Esophagus muscularis mucosa (tissue), 4 donors: ENCODE data around the gene NAP1L5.

Experiments used
- EP300 ChIP-seq: sonication (generic); formaldehyde crosslinking; IDR thresholded peaks from one replicate; pipeline ENCODE4 v1.6.1; 2017; ENCODE audit warnings: antibody characterized with exemption
- POLR2A ChIP-seq: fragments of 450-650 bp; IDR thresholded peaks from one replicate; pipeline ENCODE4 v1.6.1; 2017; ENCODE audit warnings: antibody characterized with exemption, moderate library complexity, mild to moderate bottlenecking, low read depth
- POLR2AphosphoS5 ChIP-seq, 2 donors: sonication (generic); formaldehyde crosslinking; IDR thresholded peaks; one replicate each; pipeline ENCODE4 v1.6.1; 2017; ENCODE audit warnings: antibody characterized with exemption in 2 of 2
- TF ChIP-seq, protein P1 (sequence below), 3 experiments: fragments of 200-600 bp in 2 of 3; fragments of 450-650 bp in 1 of 3; sonication (generic) in 2 of 3; IDR thresholded peaks; one replicate each; pipeline ENCODE4 v1.5.1; 2017 to 2019; ENCODE audit warnings: antibody characterized with exemption in 3 of 3, mild to moderate bottlenecking in 2 of 3, moderate library complexity in 1 of 3

DNA sequence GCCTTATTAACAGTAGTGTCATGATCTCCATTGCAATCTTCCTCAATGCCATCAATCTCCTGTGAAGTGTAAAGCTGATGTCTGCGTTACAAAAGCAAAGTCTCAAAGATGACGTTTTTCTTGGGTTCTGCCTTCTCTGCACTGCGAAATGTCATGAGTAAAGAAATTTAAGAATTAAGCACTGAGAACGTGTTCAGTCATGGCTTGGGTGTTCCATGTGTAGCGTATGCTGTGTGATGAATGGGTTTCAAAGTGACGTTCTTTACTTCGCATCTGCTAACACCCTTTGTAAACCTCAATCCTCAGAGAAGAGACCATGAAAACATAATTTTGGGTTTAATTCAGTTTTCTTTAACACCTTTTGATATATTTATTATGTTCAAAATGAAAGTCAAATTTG, 999 bp downstream of the NAP1L5 start:
- TF ChIP-seq POLR2A (no peak), POLR2AphosphoS5 (IDR thresholded peaks at IDR 0.05) (peak in 1 of 2 donors; percentile 6), EP300 (no peak)
- TF ChIP-seq, protein P1, sequence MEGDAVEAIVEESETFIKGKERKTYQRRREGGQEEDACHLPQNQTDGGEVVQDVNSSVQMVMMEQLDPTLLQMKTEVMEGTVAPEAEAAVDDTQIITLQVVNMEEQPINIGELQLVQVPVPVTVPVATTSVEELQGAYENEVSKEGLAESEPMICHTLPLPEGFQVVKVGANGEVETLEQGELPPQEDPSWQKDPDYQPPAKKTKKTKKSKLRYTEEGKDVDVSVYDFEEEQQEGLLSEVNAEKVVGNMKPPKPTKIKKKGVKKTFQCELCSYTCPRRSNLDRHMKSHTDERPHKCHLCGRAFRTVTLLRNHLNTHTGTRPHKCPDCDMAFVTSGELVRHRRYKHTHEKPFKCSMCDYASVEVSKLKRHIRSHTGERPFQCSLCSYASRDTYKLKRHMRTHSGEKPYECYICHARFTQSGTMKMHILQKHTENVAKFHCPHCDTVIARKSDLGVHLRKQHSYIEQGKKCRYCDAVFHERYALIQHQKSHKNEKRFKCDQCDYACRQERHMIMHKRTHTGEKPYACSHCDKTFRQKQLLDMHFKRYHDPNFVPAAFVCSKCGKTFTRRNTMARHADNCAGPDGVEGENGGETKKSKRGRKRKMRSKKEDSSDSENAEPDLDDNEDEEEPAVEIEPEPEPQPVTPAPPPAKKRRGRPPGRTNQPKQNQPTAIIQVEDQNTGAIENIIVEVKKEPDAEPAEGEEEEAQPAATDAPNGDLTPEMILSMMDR (IDR thresholded peaks at IDR 0.05) = no peak
